Gastrocnemius medialis (tissue), 4 donors: ENCODE measurements around the gene AUTS2. TPM values are rescaled to one million over a fixed set of nuclear protein-coding genes. Genes with fewer than 3 reads are reported as not detected.
A peak's percentile ranks its signal among the peaks of the same experiment; 100 is the strongest.

Source experiments
- ATAC-seq, 2 donors: fragments of 150-250 bp; one replicate each; pipeline ENCODE4 v1.9.1; 2016
- DNase-seq, 2 donors: peaks; one replicate each; pipeline ENCODE4 v3.0.0-alpha.2; 2019
- H3K27ac ChIP-seq, 4 donors: fragments of 200-600 bp; sonication (generic); 1 replicate in 1 of 4; 2 replicates in 3 of 4; pipeline ENCODE4 v1.5.1; 2016 to 2018; ENCODE audit warnings: mild to moderate bottlenecking in 2 of 4, moderate library complexity in 1 of 4
- H3K27me3 ChIP-seq, 3 donors: fragments of 200-600 bp; sonication (generic) in 2 of 3; 1 replicate in 1 of 3; 2 replicates in 2 of 3; pipeline versions ENCODE4 v1.5.1 to v1.6.0; 2016 to 2019; ENCODE audit warnings: mild to moderate bottlenecking in 1 of 3, moderate library complexity in 1 of 3
- H3K36me3 ChIP-seq, 2 donors: fragments of 200-600 bp; sonication (generic) in 1 of 2; one replicate each; pipeline ENCODE4 v1.5.1; 2017 to 2018
- H3K4me1 ChIP-seq, 2 donors: fragments of 200-600 bp; sonication (generic) in 1 of 2; one replicate each; pipeline ENCODE4 v1.5.1; 2016 to 2017; ENCODE audit warnings: mild to moderate bottlenecking in 2 of 2
- H3K4me3 ChIP-seq, 4 donors: fragments of 200-600 bp; sonication (generic) in 3 of 4; 1 replicate in 1 of 4; 2 replicates in 3 of 4; pipeline ENCODE4 v1.5.1; 2016 to 2019; ENCODE audit warnings: mild to moderate bottlenecking in 2 of 4
- H3K9me3 ChIP-seq, 3 donors: fragments of 200-600 bp; sonication (generic) in 2 of 3; 1 replicate in 1 of 3; 2 replicates in 2 of 3; pipeline ENCODE4 v1.5.1; 2016 to 2019
- POLR2A ChIP-seq, 2 donors: fragments of 450-650 bp; IDR thresholded peaks; one replicate each; pipeline ENCODE4 v1.6.1; 2017; ENCODE audit warnings: antibody characterized with exemption in 2 of 2, mild to moderate bottlenecking in 2 of 2, moderate library complexity in 2 of 2
- in situ Hi-C, 4 donors: fragments of 200-750 bp; cut with MboI; loops; one replicate each; pipeline versions ENCODE4 v1.15.0 to v1.8.0; 2017; ENCODE audit warnings: low sequenced_read_pairs in 4 of 4
- intact Hi-C: fragments of 100-400 bp; cut with DNase I; formaldehyde crosslinking; loops from one replicate; pipeline ENCODE4 v1.15.1; 2023; ENCODE audit warnings: low total_unique reads
- total RNA-seq, 4 donors: library from RNA; depleted of rRNA; stranded (reverse); fragments of >200 nt; gene quantifications; one replicate each; pipeline versions ENCODE4 v1.1.0 to v1.2.3, GENCODE V29; 2016
- TF ChIP-seq, protein P1 (sequence below), 5 experiments: fragments of 450-650 bp in 3 of 5; fragments of 200-600 bp in 2 of 5; sonication (generic) in 2 of 5; IDR thresholded peaks in 4 of 5; conservative IDR thresholded peaks in 1 of 5; 1 replicate in 4 of 5; 2 replicates in 1 of 5; pipeline ENCODE4 v1.5.1; 2016 to 2019; ENCODE audit warnings: antibody characterized with exemption in 5 of 5, mild to moderate bottlenecking in 3 of 5, moderate library complexity in 3 of 5

The AUTS2 gene
- total RNA-seq, 4 donors from 2014 or later: 2.5 to 16.2 (median 8.5) TPM

DNA sequence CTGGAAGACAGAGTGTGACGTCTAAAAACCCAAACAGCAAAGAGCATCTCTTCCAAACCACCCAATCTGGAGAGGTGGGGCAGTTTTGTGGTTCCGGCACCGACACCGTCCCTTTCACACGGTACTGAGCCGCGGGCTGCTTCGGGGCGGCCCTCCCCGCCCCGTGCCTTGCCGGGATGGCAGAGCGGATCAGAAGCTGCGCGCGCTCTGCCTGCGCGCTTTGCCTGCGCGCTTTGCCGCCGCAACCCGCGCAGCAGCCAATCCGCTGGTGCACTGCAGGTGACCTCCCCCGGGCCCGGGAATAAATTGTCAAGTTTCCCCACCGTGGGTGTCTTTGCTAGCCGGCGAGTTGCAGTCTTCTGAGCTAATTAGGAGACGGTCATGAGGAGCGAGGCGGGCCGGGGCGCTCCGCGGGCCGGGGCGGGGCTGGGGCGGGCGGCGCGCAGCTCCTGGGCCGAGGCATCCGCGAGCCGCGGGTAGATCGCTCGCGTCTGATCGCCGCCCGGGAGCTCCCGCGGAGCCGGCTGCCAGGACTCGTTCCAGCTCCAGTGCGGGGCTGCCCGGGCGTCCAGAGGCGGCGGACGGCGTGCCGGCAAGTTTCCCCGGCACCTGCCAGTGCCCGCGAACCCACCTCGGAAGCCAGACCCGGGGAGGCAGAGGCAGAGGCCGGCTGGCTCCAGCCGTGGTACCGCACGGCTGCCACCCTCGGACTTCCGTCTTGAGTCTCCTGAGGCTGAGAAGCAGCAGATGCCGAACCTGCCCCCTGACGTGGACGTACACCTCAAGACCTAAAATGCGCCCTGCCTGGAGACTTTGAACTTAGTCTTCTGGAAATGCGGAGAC, 997.7 kb downstream of the AUTS2 start:
- in situ Hi-C loops: no loop called here
- H3K36me3 ChIP-seq: no peaks in the 10 kb centered on the region
- H3K27me3 ChIP-seq: peaks cover 3 to 15% (median 9%) of the 10 kb centered on the region in 3 donors
- H3K27ac ChIP-seq: no peak overlapping the region
- peak in 1 of 2 donors; percentile 33 for ATAC-seq
- no peaks in the 10 kb centered on the region for H3K4me1 ChIP-seq
- TF ChIP-seq, protein P1, sequence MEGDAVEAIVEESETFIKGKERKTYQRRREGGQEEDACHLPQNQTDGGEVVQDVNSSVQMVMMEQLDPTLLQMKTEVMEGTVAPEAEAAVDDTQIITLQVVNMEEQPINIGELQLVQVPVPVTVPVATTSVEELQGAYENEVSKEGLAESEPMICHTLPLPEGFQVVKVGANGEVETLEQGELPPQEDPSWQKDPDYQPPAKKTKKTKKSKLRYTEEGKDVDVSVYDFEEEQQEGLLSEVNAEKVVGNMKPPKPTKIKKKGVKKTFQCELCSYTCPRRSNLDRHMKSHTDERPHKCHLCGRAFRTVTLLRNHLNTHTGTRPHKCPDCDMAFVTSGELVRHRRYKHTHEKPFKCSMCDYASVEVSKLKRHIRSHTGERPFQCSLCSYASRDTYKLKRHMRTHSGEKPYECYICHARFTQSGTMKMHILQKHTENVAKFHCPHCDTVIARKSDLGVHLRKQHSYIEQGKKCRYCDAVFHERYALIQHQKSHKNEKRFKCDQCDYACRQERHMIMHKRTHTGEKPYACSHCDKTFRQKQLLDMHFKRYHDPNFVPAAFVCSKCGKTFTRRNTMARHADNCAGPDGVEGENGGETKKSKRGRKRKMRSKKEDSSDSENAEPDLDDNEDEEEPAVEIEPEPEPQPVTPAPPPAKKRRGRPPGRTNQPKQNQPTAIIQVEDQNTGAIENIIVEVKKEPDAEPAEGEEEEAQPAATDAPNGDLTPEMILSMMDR (IDR thresholded peaks at IDR 0.05 in 4 of 5, conservative IDR thresholded peaks at IDR 0.05 in 1 of 5): no peak
- TF ChIP-seq POLR2A (IDR thresholded peaks at IDR 0.05): no peak
- intact Hi-C loops: no loop called here
- H3K9me3 ChIP-seq: no peaks in the 10 kb centered on the region
- H3K4me3 ChIP-seq: peak overlapping the region; percentile 37 to 47 (median 44)
- no peak for DNase-seq

DNA sequence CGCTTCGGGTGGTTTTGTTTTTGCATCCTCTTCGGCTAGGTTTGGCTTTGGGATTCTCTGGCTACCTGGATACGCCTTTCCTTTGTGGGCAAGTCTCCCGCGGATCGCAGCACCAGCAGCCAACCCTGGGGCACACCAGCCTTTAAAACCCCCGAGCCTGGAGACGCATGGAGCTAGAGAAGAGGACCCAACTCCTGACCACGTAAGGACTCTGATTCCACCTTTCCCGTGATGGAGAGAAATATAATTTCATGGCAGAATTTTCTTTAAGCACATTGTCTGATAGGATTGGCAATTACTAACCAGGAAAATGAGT, 998.3 kb downstream of the AUTS2 start:
- DNase-seq (no peak), ATAC-seq (no peak)
- Histone ChIP-seq H3K36me3 (no peaks in the 10 kb centered on the region), H3K27ac (no peak overlapping the region), H3K4me3 (peak overlapping the region in 3 of 4 donors; percentile 37 to 46 (median 42)), H3K27me3 (peaks cover 3 to 15% (median 9%) of the 10 kb centered on the region in 3 donors), H3K4me1 (no peaks in the 10 kb centered on the region), H3K9me3 (no peaks in the 10 kb centered on the region)
- TF ChIP-seq, protein P1 (IDR thresholded peaks at IDR 0.05 in 4 of 5, conservative IDR thresholded peaks at IDR 0.05 in 1 of 5): no peak
- TF ChIP-seq POLR2A (IDR thresholded peaks at IDR 0.05): no peak
- intact Hi-C loops (no loop called here), in situ Hi-C loops (no loop called here)

DNA sequence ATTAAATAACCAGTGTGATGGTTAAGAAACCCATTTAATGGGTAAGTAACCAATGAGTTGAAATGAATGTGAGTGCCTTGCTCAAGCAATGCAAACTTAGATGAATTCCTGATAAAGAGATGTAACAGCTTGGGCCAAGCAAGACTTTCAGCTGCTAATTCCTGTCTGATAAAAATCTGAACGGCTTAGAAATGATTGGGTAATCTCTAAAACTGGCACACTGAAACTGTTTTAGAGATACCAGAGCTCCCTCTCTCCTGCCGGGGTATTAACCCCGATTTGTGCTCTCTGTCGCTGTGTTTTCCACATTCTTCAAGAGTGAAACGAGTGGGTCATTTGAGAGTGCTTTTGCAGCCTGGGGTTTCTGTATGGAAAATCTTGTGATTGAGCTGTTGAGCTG, 998.8 kb downstream of the AUTS2 start:
- Histone ChIP-seq H3K4me3 (no peak overlapping the region), H3K36me3 (no peaks in the 10 kb centered on the region), H3K27ac (no peak overlapping the region), H3K9me3 (no peaks in the 10 kb centered on the region), H3K27me3 (peaks cover 3 to 15% (median 9%) of the 10 kb centered on the region in 3 donors), H3K4me1 (no peaks in the 10 kb centered on the region)
- in situ Hi-C loops (no loop called here), intact Hi-C loops (no loop called here)
- ATAC-seq (no peak), DNase-seq (no peak)
- TF ChIP-seq POLR2A (IDR thresholded peaks at IDR 0.05): no peak
- TF ChIP-seq, protein P1 (IDR thresholded peaks at IDR 0.05 in 4 of 5, conservative IDR thresholded peaks at IDR 0.05 in 1 of 5): no peak

DNA sequence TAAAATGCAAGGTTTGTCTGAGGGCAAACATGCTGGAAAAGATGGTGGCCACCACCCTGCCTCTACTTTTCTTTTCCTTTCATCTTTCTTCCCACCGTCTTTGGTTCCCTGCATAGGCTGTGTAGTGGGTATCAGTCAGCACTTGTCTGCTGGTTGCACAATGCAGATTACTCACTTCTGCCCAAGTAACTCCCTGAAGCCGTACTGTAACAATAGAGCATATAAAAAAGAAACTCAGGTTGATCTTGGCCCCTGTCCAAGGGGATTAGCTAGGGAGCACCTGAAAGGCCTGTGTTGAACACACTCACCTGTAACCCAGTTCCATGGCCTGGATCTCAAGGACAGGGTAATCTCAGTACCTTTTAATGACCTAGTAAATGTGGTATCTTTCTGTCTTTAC, 1000.7 kb downstream of the AUTS2 start:
- ATAC-seq (no peak), DNase-seq (no peak)
- TF ChIP-seq POLR2A (IDR thresholded peaks at IDR 0.05): no peak
- TF ChIP-seq, protein P1 (IDR thresholded peaks at IDR 0.05 in 4 of 5, conservative IDR thresholded peaks at IDR 0.05 in 1 of 5): no peak
- H3K4me3 ChIP-seq: no peak overlapping the region
- no peaks in the 10 kb centered on the region for H3K4me1 ChIP-seq
- H3K27ac ChIP-seq: no peak overlapping the region
- in situ Hi-C loops (no loop called here), intact Hi-C loops (no loop called here)
- no peaks in the 10 kb centered on the region for H3K9me3 ChIP-seq
- H3K36me3 ChIP-seq: no peaks in the 10 kb centered on the region
- peaks cover 3 to 15% (median 9%) of the 10 kb centered on the region in 3 donors for H3K27me3 ChIP-seq
